ENCODE results near the gene METTL13.

DNA sequence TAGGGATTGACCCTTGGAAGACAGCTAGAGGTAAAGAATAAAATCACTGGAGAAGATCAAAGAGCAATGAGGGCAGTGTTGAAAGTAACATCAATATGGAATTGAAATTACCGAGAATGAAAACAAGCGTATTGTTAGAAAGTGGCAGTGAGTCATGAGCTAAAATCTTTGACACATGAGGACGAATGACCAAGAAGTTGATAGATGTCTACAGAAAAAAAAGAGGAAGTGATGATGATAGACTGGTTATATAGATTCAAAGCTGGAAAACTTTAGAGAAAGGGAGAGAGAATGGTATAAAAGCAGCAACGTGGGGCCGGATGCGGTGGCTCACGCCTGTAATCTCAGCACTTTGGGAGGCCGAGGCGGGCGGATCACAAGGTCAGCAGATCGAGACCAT is 47.3 kb downstream of the METTL13 start:
- no peak for TF ChIP-seq KAT2B (IDR thresholded peaks at IDR 0.05; ENCODE audit: low read depth, low read length)
- no peak for TF ChIP-seq CTBP1 (IDR thresholded peaks at IDR 0.05; ENCODE audit: borderline replicate concordance)
- TF ChIP-seq SMAD1 (IDR thresholded peaks at IDR 0.05; ENCODE audit: low read depth, low read length, partially characterized antibody) = no peak
- TF ChIP-seq, protein P1, sequence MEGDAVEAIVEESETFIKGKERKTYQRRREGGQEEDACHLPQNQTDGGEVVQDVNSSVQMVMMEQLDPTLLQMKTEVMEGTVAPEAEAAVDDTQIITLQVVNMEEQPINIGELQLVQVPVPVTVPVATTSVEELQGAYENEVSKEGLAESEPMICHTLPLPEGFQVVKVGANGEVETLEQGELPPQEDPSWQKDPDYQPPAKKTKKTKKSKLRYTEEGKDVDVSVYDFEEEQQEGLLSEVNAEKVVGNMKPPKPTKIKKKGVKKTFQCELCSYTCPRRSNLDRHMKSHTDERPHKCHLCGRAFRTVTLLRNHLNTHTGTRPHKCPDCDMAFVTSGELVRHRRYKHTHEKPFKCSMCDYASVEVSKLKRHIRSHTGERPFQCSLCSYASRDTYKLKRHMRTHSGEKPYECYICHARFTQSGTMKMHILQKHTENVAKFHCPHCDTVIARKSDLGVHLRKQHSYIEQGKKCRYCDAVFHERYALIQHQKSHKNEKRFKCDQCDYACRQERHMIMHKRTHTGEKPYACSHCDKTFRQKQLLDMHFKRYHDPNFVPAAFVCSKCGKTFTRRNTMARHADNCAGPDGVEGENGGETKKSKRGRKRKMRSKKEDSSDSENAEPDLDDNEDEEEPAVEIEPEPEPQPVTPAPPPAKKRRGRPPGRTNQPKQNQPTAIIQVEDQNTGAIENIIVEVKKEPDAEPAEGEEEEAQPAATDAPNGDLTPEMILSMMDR (IDR thresholded peaks at IDR 0.05 in 2 of 3, conservative IDR thresholded peaks at IDR 0.05 in 1 of 3; ENCODE audit: insufficient read depth in 2 of 3, low read depth in 1 of 3, low read length in 3 of 3) = no peak
- no peak for TF ChIP-seq ETV5 (CRISPR knock-in tag; IDR thresholded peaks at IDR 0.05; ENCODE audit: low read depth)
